Measurements from ENCODE around the gene CDC42EP5. TPM values are rescaled to one million over a fixed set of nuclear protein-coding genes. Genes with fewer than 3 reads are reported as not detected.
"Not testable (repeated sequence)": the region's sequence is repeated elsewhere in the genome, so short reads cannot be mapped to it uniquely, and the experiment has no call there.

CDC42EP5 gene
- total RNA-seq, 1 donor from 2014 or later: 19.0 TPM

DNA sequence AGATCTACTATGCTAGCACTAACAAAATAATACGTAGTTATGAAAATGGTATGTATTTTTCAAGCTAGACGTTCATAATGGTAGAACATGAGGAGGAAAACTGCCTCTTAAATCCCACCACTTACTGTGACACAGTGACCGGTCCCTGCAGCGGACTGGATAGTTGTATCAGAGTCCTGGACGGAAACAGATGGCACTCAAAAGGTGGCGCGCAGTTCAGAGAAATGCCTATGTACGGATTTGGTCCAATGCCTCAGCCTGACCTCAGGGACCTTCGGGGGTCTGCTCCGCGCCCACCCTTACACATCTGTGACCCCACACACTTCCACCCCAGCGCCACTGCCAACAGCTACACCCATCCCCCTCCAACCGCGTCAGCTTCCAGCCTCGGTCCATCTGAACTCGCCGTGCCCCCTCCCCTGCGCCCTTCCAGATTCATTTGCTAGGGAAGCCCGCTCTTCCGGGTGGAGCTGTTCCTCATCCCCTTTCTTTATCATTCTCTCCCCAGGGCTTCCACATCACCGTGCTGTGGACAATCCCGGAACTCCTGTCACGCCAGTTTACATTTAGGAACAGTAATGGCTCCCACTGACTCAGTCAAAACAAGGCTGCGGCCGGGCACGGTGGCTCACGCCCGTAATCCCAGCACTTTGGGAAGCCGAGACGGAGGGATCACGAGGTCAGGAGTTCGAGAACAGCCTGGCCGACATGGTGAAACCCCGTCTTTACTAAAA is 24.9 kb downstream of the CDC42EP5 start:
- DNase-seq: peak; percentile 71

DNA sequence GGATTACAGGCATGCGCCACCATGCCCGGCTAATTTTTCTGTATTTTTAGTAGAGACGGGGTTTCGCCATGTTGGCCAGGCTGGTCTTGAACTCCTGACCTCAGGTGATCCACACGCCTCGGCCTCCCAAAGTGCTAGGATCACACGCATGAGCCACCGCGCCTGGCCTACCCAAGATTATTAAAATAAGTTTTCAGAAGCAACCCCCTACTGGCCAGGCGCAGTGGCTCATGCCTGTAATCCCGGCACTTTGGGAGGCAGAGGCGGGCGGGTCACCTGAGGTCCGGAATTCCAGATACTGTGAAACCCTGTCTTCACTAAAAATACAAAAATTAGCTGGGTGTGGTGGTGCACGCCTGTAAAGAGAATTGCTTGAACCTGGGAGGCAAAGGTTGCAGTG is 26.7 kb downstream of the CDC42EP5 start:
- DNase-seq: not testable (repeated sequence)

- no peak for DNase-seq
Measured at GRCh38 chr19:54444737-54445136, 28.4 kb downstream of the CDC42EP5 start.

GRCh38 chr19:54440641-54441040 is 32.5 kb downstream of the CDC42EP5 start:
- DNase-seq: no peak

GRCh38 chr19:54439174-54439851 is 33.8 kb downstream of the CDC42EP5 start:
- no peak for DNase-seq

DNA sequence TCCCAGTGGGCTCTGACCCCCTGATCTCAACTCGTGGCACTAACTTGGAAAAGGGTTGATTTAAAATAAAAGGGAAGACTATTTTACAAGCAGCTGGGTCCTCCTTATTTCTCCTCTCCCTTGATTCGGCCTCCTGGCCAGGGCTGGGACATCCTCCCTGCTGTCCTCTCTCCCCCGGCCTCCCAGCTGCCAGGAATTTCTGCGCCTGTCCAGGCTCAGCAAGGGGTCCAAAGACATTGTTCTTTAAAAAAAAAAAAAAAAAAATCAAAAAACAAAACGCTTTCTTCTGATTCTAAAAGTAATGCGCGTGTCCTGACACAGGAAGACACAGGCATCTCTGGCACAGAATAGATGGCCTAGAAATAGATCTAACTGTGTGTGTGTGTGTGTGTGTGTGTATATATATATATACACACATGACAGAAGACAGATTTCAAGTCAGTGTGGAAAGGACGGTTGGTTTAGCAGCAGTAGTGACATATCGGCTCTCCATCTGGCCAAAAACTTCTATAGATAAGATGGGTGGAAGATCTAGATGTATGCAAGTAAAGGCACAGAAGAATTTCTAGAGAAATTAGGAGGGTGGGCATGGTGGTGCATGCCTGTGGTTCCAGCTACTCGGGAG is 36.4 kb downstream of the CDC42EP5 start:
- DNase-seq: no peak

- DNase-seq: no peak
Measured at GRCh38 chr19:54436031-54436523, 37.0 kb downstream of the CDC42EP5 start.

DNA sequence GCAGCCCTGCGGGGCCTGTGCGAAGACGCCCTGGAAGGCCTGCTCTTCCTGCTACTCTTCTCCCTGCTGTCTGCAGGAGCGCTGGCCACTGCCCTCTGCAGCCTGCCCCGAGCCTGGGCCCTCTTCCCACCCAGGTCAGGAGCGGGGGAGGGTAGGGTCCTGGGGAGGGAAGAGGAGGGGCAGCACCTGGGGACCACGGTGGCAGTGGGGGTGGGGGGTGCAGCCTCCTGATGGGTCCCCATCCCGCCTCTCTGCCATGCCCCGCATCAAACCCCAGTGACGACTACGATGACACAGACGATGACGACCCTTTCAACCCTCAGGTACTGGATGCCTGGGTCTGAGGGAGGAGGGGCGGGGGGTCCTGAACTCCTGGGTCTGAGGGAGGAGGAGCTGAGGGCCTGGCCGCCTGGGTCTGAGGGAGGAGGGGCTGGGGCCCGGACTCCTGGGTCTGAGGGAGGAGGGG is 37.5 kb downstream of the CDC42EP5 start:
- no peak for DNase-seq

DNA sequence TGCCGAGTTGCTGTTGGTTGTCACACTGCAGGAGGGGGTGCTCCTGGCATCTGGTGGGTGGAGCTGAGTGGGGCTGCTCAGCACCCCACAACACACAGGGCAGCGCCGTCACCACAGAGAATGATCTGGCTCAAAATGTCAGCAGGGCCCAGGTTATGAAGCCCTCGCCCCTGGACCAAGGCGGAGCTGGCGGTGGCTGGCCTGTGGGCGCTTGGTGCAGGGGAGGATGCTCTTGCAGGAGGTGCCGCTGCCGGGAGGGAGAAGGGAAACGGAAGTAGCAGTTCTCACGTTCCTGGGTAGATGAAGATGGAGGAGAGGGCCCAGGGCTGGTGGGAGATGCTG is 38.3 kb downstream of the CDC42EP5 start:
- DNase-seq: no peak

- no peak for DNase-seq
Measured at GRCh38 chr19:54434112-54434872, 38.8 kb downstream of the CDC42EP5 start.

DNA sequence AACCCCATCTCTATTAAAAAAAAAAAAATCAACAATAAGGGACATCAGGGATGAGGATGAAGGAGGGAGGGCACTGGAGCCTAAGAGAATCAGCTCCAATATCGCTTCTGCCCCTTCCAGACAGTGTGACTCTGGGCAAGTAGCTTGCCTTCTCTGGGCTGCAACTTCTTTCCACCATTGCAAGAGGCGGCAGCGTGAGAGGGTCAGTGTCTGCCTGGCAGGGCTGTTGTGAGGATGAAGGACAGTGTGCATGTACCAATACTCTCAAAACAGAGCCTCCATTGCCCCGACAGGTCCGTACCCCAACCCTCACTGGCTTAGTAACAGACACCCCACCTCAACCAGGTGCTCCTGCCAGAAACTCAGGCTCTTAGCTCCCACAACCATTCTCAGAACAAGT is 39.4 kb downstream of the CDC42EP5 start:
- no peak for DNase-seq

DNA sequence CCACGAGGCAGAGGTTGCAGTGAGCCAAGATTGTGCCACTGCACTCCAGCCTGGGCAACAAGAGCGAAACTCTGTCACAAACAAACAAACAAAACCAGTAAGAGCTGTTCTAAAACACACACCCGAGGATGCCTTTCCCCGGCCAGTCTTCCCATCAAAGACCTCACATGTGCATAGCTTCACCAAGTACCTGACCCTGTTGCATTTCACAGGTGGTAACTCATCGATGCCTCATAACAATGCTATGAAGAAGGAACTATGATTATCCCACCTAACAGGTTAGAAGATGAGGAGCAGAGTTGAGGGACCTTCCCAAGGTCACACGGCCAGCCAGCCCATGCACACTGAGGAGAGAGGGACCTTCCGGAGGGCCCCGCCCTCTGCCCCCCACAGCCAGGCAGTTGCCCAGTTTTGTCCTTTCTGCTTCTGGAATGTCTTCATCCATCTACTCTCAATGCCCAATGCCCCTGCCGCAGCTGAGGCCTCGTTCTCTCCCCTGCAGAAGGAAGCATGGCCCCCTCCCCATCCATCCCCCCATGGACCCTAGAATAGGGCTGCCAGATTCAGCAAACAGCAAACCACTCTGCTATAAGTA is 40.9 kb downstream of the CDC42EP5 start:
- no peak for DNase-seq

DNA sequence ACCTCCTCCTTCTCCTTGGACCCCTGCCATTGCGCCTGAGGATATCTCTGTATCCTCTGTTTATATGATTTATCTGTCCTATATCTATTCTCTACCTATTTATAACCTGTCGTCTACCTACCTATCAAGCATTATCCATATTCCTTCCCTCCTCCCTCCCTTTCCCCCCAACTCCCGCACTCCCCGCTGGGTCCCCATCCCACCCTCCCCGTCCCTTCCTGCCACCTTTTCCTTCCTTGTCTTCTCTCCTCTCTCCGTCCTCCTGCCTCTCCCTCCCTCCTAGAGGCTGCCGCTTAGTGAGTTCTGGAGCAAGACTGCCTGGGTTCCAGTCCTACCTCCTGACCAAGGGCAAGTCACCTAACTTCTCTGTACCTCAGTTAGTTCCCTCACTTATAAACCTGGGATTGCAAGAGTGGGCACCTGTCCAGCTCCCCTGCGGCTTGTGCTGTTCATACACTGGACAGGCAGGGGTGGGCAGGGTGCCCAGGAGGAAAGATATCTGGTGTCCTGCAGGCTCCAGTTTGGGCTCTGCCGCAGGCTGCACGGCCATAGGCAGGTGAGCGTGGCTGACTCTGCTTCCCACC is 41.7 kb downstream of the CDC42EP5 start:
- DNase-seq: no peak

DNA sequence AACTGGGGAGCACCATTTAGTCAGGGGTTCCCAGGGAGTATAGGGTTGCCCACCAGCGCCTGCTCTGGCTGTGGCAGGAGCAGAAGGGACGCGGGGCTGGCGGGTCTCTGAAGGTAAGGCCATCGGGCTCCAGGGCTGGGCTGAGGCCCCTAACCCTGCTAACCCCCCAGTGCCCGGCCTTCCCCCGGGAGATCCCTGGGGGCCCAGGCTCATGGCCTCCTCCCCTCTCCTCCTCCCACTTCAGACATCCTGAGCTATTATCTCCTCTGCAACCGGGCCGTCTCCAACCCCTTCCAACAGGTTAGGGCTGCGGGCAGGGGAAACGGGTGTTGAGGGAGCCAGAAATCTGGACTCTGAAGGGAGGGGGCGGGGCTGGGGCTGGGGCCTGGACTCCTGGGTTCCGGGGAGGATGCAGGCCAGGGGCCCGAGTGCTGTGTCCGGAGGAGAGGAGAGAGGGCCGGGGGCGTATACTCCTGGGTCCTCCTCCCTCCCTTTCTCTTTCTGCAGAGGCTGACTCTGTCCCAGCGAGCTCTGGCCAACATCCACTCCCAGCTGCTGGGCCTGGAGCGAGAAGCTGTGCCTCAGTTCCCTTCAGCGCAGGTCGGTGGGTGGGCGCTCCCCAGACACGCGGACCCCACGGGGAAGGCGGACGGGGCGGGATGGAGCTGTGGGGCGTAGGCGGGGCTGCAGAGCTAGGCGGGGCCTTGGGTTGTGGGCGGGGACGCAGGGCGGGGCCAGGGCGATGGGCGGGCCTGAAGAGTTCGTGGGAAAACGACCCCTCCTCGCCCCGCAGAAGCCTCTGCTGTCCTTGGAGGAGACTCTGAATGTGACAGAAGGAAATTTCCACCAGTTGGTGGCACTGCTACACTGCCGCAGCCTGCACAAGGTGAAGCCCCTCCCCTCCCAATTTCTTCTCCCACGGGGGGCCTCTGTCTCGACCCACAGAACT is 42.5 kb downstream of the CDC42EP5 start:
- peak; percentile 46 for DNase-seq

GRCh38 chr19:54429545-54430227 is 43.4 kb downstream of the CDC42EP5 start:
- no peak for DNase-seq

GRCh38 chr19:54429176-54429495 is 44.0 kb downstream of the CDC42EP5 start:
- DNase-seq: no peak

DNA sequence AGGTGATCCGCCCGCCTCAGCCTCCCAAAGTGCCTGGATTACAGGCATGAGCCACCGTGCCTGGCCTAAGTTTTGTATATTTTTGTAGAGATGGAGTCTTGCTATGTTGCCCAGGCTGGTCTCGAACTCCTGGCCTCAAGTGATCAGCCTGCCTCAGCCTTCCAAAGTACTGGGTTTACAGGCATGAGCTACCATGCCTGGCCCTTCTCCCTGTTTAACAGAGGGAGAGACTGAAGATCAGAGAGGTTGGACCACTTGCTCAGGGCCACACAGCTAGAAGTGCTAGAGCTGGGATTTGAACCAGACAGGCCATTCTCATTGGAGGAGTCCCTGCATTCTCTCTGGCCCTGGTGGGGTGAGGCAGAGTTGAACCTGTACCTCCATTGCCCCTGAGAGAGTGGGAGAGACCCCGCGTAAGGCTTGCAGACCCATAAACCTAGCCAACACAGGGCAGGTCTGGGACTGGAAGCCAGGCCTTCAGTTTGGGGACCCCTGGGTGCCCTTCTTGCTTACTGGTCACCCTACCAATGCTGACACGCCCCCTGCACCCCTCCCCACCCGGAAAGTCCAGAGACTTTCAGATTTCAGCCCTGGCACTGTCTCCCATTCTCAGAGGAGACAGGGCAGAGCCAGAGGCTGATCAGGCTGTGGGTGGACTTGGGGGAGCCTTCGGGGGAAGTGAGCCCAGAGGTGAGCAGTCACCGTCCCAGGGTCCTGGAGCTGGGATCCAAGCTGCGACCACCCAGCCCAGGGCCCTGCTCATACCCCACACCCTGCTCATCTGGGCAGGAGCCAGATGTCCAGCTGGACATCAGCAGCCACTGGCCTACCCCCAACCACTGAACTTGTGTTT is 44.5 kb downstream of the CDC42EP5 start:
- DNase-seq: no peak

DNA sequence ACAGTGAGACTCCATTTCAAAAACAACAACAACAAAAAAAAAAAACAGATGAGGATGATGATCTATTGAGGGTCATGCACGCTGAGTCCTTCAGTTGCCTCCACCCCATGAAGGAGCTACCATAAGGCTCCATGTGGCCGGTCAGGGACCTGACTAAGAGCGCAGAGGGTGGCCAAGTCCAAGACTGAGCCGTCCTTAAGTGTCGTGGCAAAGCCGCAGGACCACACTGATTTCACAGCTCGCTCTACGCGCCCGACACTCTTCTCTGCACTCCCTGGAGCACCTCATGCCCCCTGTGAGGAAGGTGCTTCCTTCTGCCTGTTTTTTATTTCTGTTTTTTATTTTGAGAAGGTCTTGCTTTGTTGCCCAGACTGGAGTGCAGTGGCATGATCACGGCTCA is 45.5 kb downstream of the CDC42EP5 start:
- no peak for DNase-seq

- DNase-seq: no peak
Measured at GRCh38 chr19:54426291-54426931, 46.7 kb downstream of the CDC42EP5 start.

All from skin of body (tissue), 2 donors.